Trophoblast cell (in vitro differentiated cells and primary cell): ENCODE data around the gene GRM8.

Source experiments
- DNase-seq, 2 donors: peaks; one replicate each; pipeline ENCODE4 v3.0.0-alpha.2; 2016
- H2AFZ ChIP-seq: 2 replicates; pipeline ENCODE4 v1.6.1; 2013; ENCODE audit warnings: low read length, moderate library complexity, mild to moderate bottlenecking; ENCODE audit not compliant: insufficient read depth, poor library complexity
- H2AK5ac ChIP-seq: 2 replicates; pipeline ENCODE4 v1.6.1; 2013; ENCODE audit warnings: mild to moderate bottlenecking, low read length
- H2BK120ac ChIP-seq: 2 replicates; pipeline ENCODE4 v1.6.1; 2013; ENCODE audit warnings: low read length, mild to moderate bottlenecking, moderate library complexity; ENCODE audit not compliant: insufficient read depth, poor library complexity
- H2BK12ac ChIP-seq: 2 replicates; pipeline ENCODE4 v1.6.1; 2013; ENCODE audit warnings: mild to moderate bottlenecking, low read length, moderate library complexity
- H2BK5ac ChIP-seq: 2 replicates; pipeline ENCODE4 v1.6.1; 2013; ENCODE audit warnings: low read length, low read depth, moderate library complexity, mild to moderate bottlenecking; ENCODE audit not compliant: poor library complexity
- H3K14ac ChIP-seq: 2 replicates; pipeline ENCODE4 v1.6.1; 2013; ENCODE audit warnings: mild to moderate bottlenecking, low read length
- H3K18ac ChIP-seq: 2 replicates; pipeline ENCODE4 v1.6.1; 2013; ENCODE audit warnings: mild to moderate bottlenecking, low read length
- H3K23ac ChIP-seq: 2 replicates; pipeline ENCODE4 v1.6.1; 2013; ENCODE audit warnings: low read length
- H3K27ac ChIP-seq: 2 replicates; pipeline ENCODE4 v1.5.1; 2013; ENCODE audit warnings: low read depth, mild to moderate bottlenecking, inconsistent platforms, low read length, moderate library complexity
- H3K27me3 ChIP-seq: 2 replicates; pipeline ENCODE4 v1.6.1; 2013; ENCODE audit warnings: inconsistent platforms, mild to moderate bottlenecking, low read length, moderate library complexity; ENCODE audit not compliant: insufficient read depth
- H3K36me3 ChIP-seq, 2 experiments: 1 replicate in 1 of 2; 2 replicates in 1 of 2; pipeline ENCODE4 v1.6.1; 2013; ENCODE audit warnings: low read length in 2 of 2, mild to moderate bottlenecking in 2 of 2, moderate library complexity in 1 of 2; ENCODE audit not compliant: insufficient read depth in 2 of 2, control insufficient read depth in 1 of 2
- H3K4ac ChIP-seq: 2 replicates; pipeline ENCODE4 v1.6.1; 2013; ENCODE audit warnings: low read depth, mild to moderate bottlenecking, low read length, moderate library complexity
- H3K4me1 ChIP-seq, 2 experiments: 1 replicate in 1 of 2; 2 replicates in 1 of 2; pipeline ENCODE4 v1.6.1; 2013; ENCODE audit warnings: low read length in 2 of 2, mild to moderate bottlenecking in 2 of 2, moderate library complexity in 1 of 2; ENCODE audit not compliant: insufficient read depth in 2 of 2, control insufficient read depth in 1 of 2
- H3K4me2 ChIP-seq: 2 replicates; pipeline ENCODE4 v1.6.1; 2013; ENCODE audit warnings: inconsistent platforms, mild to moderate bottlenecking, low read length, moderate library complexity
- H3K4me3 ChIP-seq: 2 replicates; pipeline ENCODE4 v1.5.1; 2013; ENCODE audit warnings: mild to moderate bottlenecking, low read depth, low read length, inconsistent platforms
- H3K79me1 ChIP-seq: one replicate; pipeline ENCODE4 v1.6.1; 2013; ENCODE audit warnings: low read length
- H3K79me2 ChIP-seq: 2 replicates; pipeline ENCODE4 v1.6.1; 2013; ENCODE audit warnings: low read length, mild to moderate bottlenecking; ENCODE audit not compliant: control insufficient read depth, insufficient read depth, poor library complexity
- H3K9ac ChIP-seq: 2 replicates; pipeline ENCODE4 v1.6.1; 2013; ENCODE audit warnings: mild to moderate bottlenecking, low read length
- H3K9me3 ChIP-seq: 2 replicates; pipeline ENCODE4 v1.6.1; 2013; ENCODE audit warnings: low read depth, mild to moderate bottlenecking, control low read depth, inconsistent platforms, low read length; ENCODE audit not compliant: insufficient read depth
- H4K12ac ChIP-seq: 2 replicates; pipeline ENCODE4 v1.6.1; 2013; ENCODE audit warnings: low read depth, mild to moderate bottlenecking, low read length, moderate library complexity
- H4K8ac ChIP-seq: 2 replicates; pipeline ENCODE4 v1.6.1; 2013; ENCODE audit warnings: low read depth, mild to moderate bottlenecking, low read length, moderate library complexity
- H4K91ac ChIP-seq: one replicate; pipeline ENCODE4 v1.6.1; 2013; ENCODE audit warnings: low read depth, mild to moderate bottlenecking, low read length, moderate library complexity
- WGBS: extraction: QIAGEN DNeasy Blood & Tissue Kit; methylation state at CpG from one replicate; pipeline ENCODE4 v1.1.7; 2013; ENCODE audit warnings: missing lambda C conversion rate; ENCODE audit not compliant: insufficient read length, insufficient coverage; ENCODE audit errors: extremely low coverage; 5-methylcytosine and 5-hydroxymethylcytosine counted together

Gene GRM8

DNA sequence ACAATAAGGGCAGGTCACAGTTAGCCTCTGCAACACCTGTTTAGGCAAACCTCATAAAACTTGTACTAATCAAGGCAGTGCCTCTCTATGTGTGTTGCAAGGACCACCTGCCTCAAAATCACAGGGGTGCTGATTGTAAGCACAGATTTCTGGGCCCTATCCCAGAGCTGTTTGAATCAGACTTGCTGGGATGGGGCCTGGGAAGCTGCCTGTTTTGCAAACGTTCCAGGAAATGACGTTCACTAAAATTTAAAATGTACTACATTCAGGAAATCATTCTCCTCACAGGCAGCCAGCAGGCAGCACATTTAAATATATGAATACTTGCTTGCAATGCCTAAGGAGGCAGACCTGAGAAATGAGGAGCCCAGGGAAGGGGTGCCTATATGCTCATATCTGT lies 4.3 kb upstream of the GRM8 start:
- Histone ChIP-seq H3K9ac (no peak overlapping the region), H4K91ac (no peak overlapping the region)

DNA sequence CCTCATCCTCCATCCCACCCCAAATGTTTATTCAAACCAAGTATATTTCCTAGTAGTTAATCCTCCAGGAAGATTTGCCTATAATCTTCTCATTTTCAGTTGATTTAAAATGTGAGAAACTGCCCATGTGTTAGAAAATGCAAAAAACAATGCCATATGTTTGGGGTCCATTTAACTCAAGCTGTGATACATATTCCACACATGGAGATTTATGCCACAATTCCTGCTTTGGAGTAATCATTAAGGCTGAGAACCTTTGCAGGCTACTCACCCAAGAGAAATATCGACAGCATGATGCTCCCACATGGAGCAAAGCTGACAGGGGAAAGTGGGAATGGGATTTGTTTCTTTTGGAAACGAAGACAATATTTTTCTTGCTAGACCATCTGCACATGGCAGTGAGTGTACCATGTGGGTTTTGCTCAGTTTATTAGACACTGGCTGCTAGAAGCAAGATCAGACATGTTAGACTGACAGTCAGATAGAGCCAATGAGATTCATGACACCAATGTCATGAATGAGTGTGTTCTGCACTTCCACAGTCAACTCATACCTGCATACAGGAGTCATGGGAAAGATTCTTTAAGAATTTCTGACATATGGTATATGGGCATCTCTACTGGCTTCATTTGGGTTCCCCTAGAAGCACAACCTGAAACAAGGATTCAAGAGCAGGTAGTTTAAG lies 3.4 kb upstream of the GRM8 start:
- no peaks in the 10 kb centered on the region for H3K79me1 ChIP-seq
- no peak overlapping the region for H2BK5ac ChIP-seq
- H3K4me1 ChIP-seq: peaks cover 2 to 9% of the 10 kb centered on the region in 2 experiments
- H4K8ac ChIP-seq: no peak overlapping the region
- no peak overlapping the region for H2BK12ac ChIP-seq
- H3K27ac ChIP-seq: no peak overlapping the region
- no peak overlapping the region for H2BK120ac ChIP-seq
- H3K18ac ChIP-seq: no peak overlapping the region
- no peak for DNase-seq
- H3K27me3 ChIP-seq: peaks cover 16% of the 10 kb centered on the region
- WGBS: no CpG with 5 or more reads among the region's 2 CpGs
- peaks cover 2% of the 10 kb centered on the region for H3K9me3 ChIP-seq
- H3K4me2 ChIP-seq: no peak overlapping the region
- no peak overlapping the region for H2AFZ ChIP-seq
- H3K4me3 ChIP-seq: no peak overlapping the region
- H3K23ac ChIP-seq: no peak overlapping the region
- no peak overlapping the region for H4K91ac ChIP-seq
- H3K9ac ChIP-seq: no peak overlapping the region
- no peak overlapping the region for H3K4ac ChIP-seq
- H4K12ac ChIP-seq: no peak overlapping the region
- no peaks in the 10 kb centered on the region for H3K79me2 ChIP-seq
- H3K36me3 ChIP-seq: no peaks in the 10 kb centered on the region
- no peak overlapping the region for H3K14ac ChIP-seq
- H2AK5ac ChIP-seq: no peak overlapping the region

More for the DNA sequence above, 4.3 kb upstream of the GRM8 start:
- no peak overlapping the region for H4K8ac ChIP-seq
- H2BK12ac ChIP-seq: no peak overlapping the region
- H3K4me2 ChIP-seq: no peak overlapping the region
- no peak overlapping the region for H2AFZ ChIP-seq
- H3K4me3 ChIP-seq: no peak overlapping the region
- no peaks in the 10 kb centered on the region for H3K79me2 ChIP-seq
- no peak overlapping the region for H2BK5ac ChIP-seq
- H2BK120ac ChIP-seq: no peak overlapping the region
- peaks cover 7% of the 10 kb centered on the region for H3K27me3 ChIP-seq
- H3K14ac ChIP-seq: no peak overlapping the region
- H3K18ac ChIP-seq: no peak overlapping the region
- H3K4me1 ChIP-seq: peaks cover 0 to 4% of the 10 kb centered on the region in 2 experiments
- H3K23ac ChIP-seq: no peak overlapping the region
- no peaks in the 10 kb centered on the region for H3K36me3 ChIP-seq
- peaks cover 2% of the 10 kb centered on the region for H3K9me3 ChIP-seq
- H3K79me1 ChIP-seq: no peaks in the 10 kb centered on the region
- H3K27ac ChIP-seq: no peak overlapping the region
- H3K4ac ChIP-seq: no peak overlapping the region
- H2AK5ac ChIP-seq: no peak overlapping the region
- no peak for DNase-seq
- H4K12ac ChIP-seq: no peak overlapping the region
- WGBS: no CpG with 5 or more reads among the region's 2 CpGs

DNA sequence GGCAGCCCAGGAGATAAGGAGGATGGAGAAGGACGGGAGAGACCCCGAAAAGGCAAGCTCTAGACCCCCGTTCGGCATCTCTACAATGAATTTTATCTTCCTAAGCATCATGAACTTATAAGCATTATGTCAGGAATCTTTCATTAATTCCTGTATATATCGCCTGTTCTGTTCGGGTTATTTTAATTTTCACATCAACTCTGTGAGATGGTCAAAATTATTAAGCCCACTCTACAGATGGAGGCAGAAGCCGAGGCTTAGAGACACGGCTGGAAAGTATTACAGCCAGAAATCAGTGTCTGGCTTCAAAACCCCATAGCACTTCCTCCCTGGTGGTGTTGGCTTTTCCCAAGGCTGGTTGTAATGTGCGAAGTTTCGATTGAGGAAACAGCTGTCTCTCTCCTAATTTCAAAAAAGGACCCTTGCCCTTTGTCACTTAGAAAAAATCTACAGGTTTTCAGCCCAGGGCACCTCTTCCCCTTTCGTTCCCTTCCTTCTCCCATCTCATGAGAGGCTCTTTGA lies 1.5 kb upstream of the GRM8 start:
- Histone ChIP-seq H3K27ac (no peak overlapping the region), H3K27me3 (peaks cover 32% of the 10 kb centered on the region), H4K91ac (no peak overlapping the region), H3K9ac (no peak overlapping the region), H3K4me2 (peak overlapping the region; percentile 83), H2BK12ac (no peak overlapping the region), H3K14ac (no peak overlapping the region), H3K4ac (no peak overlapping the region), H3K9me3 (no peaks in the 10 kb centered on the region), H2BK5ac (no peak overlapping the region), H2BK120ac (no peak overlapping the region), H2AK5ac (no peak overlapping the region), H3K79me1 (no peaks in the 10 kb centered on the region), H3K79me2 (no peaks in the 10 kb centered on the region), H2AFZ (no peak overlapping the region), H3K4me3 (no peak overlapping the region), H3K23ac (no peak overlapping the region), H4K8ac (no peak overlapping the region), H3K36me3 (no peaks in the 10 kb centered on the region), H3K18ac (no peak overlapping the region), H4K12ac (no peak overlapping the region), H3K4me1 (peaks cover 2 to 9% of the 10 kb centered on the region in 2 experiments)
- WGBS: no CpG with 5 or more reads among the region's 11 CpGs
- DNase-seq: no peak

DNA sequence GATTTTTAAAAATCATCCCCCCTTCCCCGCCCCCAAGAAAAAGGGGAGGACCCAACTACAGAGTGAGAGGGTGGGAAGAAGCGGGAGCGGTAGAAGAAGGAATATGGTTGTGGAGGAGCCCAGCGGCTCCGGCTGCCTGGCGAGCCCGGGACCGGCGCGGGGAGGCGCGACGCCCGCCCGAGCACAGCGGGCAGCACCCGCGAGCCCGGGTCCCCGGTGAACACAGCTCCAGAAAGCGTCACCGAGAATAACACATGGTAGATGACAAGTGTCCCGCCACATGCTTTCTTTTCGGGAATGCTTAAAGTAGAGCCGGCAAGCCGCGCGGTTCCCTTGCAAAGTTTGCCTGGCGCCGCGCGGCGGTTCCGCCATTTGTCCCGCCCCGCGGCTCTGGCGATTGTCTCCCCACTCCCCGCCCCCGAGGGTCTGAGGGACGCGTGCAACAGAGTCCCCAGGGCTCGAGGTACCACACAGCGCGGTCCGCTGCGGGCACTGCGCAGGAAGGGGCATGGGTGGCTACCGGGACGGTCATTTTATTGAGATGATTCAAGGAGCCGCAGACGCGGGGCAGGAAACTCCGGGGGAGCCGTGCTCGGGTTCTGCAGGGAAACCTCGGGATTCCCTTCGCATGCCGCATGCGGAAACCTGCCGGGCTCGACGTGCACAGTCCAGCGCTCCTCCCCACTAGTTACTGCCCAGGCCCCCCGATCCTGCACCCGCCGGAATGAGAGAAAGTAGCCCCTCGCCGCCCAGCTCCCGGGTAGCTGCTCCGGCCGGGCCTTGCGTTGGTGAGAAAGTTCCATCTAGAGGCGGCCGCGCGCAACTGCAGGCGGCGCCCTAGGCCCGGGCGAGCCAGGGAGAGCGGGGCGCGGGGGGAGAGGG lies 781 bp upstream of the GRM8 start:
- WGBS: no CpG with 5 or more reads among the region's 84 CpGs
- Histone ChIP-seq H4K8ac (no peak overlapping the region), H3K18ac (no peak overlapping the region), H2BK5ac (no peak overlapping the region), H4K91ac (no peak overlapping the region), H3K4me2 (peak overlapping the region; percentile 83), H3K36me3 (no peaks in the 10 kb centered on the region), H3K79me1 (no peaks in the 10 kb centered on the region), H3K27ac (no peak overlapping the region), H3K79me2 (no peaks in the 10 kb centered on the region), H2AFZ (peak overlapping the region; percentile 24), H3K9ac (peak overlapping the region; percentile 18), H2AK5ac (no peak overlapping the region), H3K27me3 (peaks cover 32% of the 10 kb centered on the region), H3K9me3 (no peaks in the 10 kb centered on the region), H3K23ac (no peak overlapping the region), H3K4me1 (peaks cover 2 to 9% of the 10 kb centered on the region in 2 experiments), H3K4me3 (peak overlapping the region; percentile 75), H4K12ac (no peak overlapping the region), H3K14ac (no peak overlapping the region), H3K4ac (no peak overlapping the region), H2BK12ac (no peak overlapping the region), H2BK120ac (no peak overlapping the region)
- peak in 1 of 2 donors; percentile 68 for DNase-seq
